Measurements from ENCODE around the gene CYP26A1.

CYP26A1 gene

GRCh38 chr10:93088466-93088865 is 14.8 kb downstream of the CYP26A1 start:
- no peak overlapping the region for H3K4me3 ChIP-seq (ENCODE audit: severe bottlenecking)
- no peaks in the 10 kb centered on the region for H3K4me1 ChIP-seq (ENCODE audit: insufficient read depth, poor library complexity, severe bottlenecking)
- H3K27me3 ChIP-seq (ENCODE audit: insufficient read depth, poor library complexity, severe bottlenecking): no peaks in the 10 kb centered on the region
- ATAC-seq (ENCODE audit: low read depth) (no peak), DNase-seq (ENCODE audit: low spot score) (no peak)
- TF ChIP-seq CTCF (IDR thresholded peaks at IDR 0.05; ENCODE audit: poor library complexity, severe bottlenecking): no peak
- H3K27ac ChIP-seq (ENCODE audit: poor library complexity, severe bottlenecking): no peak overlapping the region
- H3K9me3 ChIP-seq (ENCODE audit: severe bottlenecking): no peaks in the 10 kb centered on the region
- H3K36me3 ChIP-seq (ENCODE audit: low read depth): no peaks in the 10 kb centered on the region

DNA sequence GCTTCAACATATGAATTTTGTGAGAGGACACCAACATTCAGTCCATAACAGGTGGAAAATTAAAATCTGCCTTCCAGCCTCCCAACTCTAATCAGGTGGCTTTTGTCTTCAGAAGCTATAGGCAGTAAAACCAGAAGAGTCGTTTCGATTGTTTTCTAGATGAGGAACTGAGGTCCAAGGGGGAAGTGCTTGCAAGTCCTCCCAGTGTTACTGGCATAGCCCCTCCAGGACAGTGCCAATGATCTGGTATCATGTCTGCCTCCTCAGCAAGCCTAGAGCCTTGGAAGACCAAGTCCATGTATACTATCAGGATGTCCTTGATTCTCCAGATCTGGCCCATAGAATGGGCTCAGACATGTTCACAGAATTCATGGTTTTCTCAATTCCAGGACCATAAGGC is 16.9 kb downstream of the CYP26A1 start:
- ATAC-seq (ENCODE audit: low read depth): no peak
- no peaks in the 10 kb centered on the region for H3K27me3 ChIP-seq (ENCODE audit: insufficient read depth, poor library complexity, severe bottlenecking)
- H3K36me3 ChIP-seq (ENCODE audit: low read depth): no peaks in the 10 kb centered on the region
- H3K9me3 ChIP-seq (ENCODE audit: severe bottlenecking): no peaks in the 10 kb centered on the region
- no peak for DNase-seq (ENCODE audit: low spot score)
- TF ChIP-seq CTCF (IDR thresholded peaks at IDR 0.05; ENCODE audit: poor library complexity, severe bottlenecking): no peak
- no peaks in the 10 kb centered on the region for H3K4me1 ChIP-seq (ENCODE audit: insufficient read depth, poor library complexity, severe bottlenecking)
- no peak overlapping the region for H3K27ac ChIP-seq (ENCODE audit: poor library complexity, severe bottlenecking)
- no peak overlapping the region for H3K4me3 ChIP-seq (ENCODE audit: severe bottlenecking)

DNA sequence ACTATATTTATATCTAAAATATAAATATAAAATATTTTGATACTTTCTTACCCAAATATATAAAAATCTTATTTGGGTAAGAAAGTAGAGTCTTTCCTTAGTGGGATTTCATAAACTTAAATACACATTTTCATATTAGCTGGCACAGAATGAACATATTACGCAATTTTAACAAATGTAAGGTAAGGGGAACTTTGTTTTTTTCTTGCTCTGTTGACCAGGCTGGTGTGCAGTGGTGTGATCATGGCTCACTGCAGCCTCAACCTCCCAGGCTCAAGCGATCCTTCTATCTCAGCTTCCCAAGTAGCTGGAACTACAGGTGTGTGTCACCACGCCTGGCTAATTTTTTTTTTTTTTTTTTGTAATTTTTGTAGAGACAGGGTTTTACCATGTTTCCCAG is 18.3 kb downstream of the CYP26A1 start:
- DNase-seq (ENCODE audit: low spot score): no peak
- no peaks in the 10 kb centered on the region for H3K27me3 ChIP-seq (ENCODE audit: insufficient read depth, poor library complexity, severe bottlenecking)
- TF ChIP-seq CTCF (IDR thresholded peaks at IDR 0.05; ENCODE audit: poor library complexity, severe bottlenecking): no peak
- no peak overlapping the region for H3K4me3 ChIP-seq (ENCODE audit: severe bottlenecking)
- H3K4me1 ChIP-seq (ENCODE audit: insufficient read depth, poor library complexity, severe bottlenecking): no peaks in the 10 kb centered on the region
- no peak overlapping the region for H3K27ac ChIP-seq (ENCODE audit: poor library complexity, severe bottlenecking)
- no peaks in the 10 kb centered on the region for H3K36me3 ChIP-seq (ENCODE audit: low read depth)
- no peaks in the 10 kb centered on the region for H3K9me3 ChIP-seq (ENCODE audit: severe bottlenecking)
- ATAC-seq (ENCODE audit: low read depth): no peak

GRCh38 chr10:93095225-93095624 is 21.5 kb downstream of the CYP26A1 start:
- Histone ChIP-seq H3K27me3 (ENCODE audit: insufficient read depth, poor library complexity, severe bottlenecking) (no peaks in the 10 kb centered on the region), H3K4me3 (ENCODE audit: severe bottlenecking) (no peak overlapping the region), H3K9me3 (ENCODE audit: severe bottlenecking) (no peaks in the 10 kb centered on the region), H3K27ac (ENCODE audit: poor library complexity, severe bottlenecking) (no peak overlapping the region), H3K36me3 (ENCODE audit: low read depth) (no peaks in the 10 kb centered on the region), H3K4me1 (ENCODE audit: insufficient read depth, poor library complexity, severe bottlenecking) (no peaks in the 10 kb centered on the region)
- no peak for ATAC-seq (ENCODE audit: low read depth)
- no peak for TF ChIP-seq CTCF (IDR thresholded peaks at IDR 0.05; ENCODE audit: poor library complexity, severe bottlenecking)
- no peak for DNase-seq (ENCODE audit: low spot score)

DNA sequence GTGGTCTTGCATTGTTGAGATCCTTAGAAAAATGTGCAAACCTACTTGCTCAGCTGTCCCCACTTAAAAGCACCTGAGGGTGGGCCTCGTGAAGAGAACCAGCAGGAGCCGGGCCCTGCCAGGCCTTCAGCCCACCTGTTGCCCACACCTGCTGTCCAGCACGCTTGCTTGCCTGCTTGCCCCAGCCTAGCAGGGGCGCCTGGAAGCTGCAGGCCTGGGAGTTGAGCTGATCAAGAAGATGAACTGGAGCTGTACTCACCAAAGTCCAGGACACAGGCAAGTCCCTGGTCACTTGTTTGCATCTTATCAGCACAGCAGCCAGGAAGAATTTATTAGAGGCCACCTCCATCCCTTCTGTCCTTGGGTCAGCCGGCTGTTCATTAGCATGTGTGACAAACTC is 23.2 kb downstream of the CYP26A1 start:
- Histone ChIP-seq H3K27ac (ENCODE audit: poor library complexity, severe bottlenecking) (no peak overlapping the region), H3K27me3 (ENCODE audit: insufficient read depth, poor library complexity, severe bottlenecking) (no peaks in the 10 kb centered on the region)
- TF ChIP-seq CTCF (IDR thresholded peaks at IDR 0.05; ENCODE audit: poor library complexity, severe bottlenecking): no peak

More for the DNA sequence above, 23.2 kb downstream of the CYP26A1 start:
- H3K4me1 ChIP-seq (ENCODE audit: insufficient read depth, poor library complexity, severe bottlenecking): no peaks in the 10 kb centered on the region
- no peak for ATAC-seq (ENCODE audit: low read depth)
- H3K36me3 ChIP-seq (ENCODE audit: low read depth): no peaks in the 10 kb centered on the region
- H3K9me3 ChIP-seq (ENCODE audit: severe bottlenecking): no peaks in the 10 kb centered on the region
- H3K4me3 ChIP-seq (ENCODE audit: severe bottlenecking): no peak overlapping the region
- DNase-seq (ENCODE audit: low spot score): no peak
